ENCODE results near the gene KRT5.

Gene KRT5

GRCh38 chr12:52542785-52543318, 22.7 kb upstream of the KRT5 start:
- H3K27me3 ChIP-seq (ENCODE audit: insufficient read depth, poor library complexity, severe bottlenecking) = no peaks in the 10 kb centered on the region
- no peak overlapping the region for H3K4me3 ChIP-seq (replicated peaks; ENCODE audit: insufficient read depth, low read length)
- TF ChIP-seq POLR2AphosphoS5 (IDR thresholded peaks at IDR 0.05; ENCODE audit: low read depth) = no peak
- no peak for TF ChIP-seq GABPA (IDR thresholded peaks at IDR 0.05; ENCODE audit: low read depth)
- TF ChIP-seq, protein P1, sequence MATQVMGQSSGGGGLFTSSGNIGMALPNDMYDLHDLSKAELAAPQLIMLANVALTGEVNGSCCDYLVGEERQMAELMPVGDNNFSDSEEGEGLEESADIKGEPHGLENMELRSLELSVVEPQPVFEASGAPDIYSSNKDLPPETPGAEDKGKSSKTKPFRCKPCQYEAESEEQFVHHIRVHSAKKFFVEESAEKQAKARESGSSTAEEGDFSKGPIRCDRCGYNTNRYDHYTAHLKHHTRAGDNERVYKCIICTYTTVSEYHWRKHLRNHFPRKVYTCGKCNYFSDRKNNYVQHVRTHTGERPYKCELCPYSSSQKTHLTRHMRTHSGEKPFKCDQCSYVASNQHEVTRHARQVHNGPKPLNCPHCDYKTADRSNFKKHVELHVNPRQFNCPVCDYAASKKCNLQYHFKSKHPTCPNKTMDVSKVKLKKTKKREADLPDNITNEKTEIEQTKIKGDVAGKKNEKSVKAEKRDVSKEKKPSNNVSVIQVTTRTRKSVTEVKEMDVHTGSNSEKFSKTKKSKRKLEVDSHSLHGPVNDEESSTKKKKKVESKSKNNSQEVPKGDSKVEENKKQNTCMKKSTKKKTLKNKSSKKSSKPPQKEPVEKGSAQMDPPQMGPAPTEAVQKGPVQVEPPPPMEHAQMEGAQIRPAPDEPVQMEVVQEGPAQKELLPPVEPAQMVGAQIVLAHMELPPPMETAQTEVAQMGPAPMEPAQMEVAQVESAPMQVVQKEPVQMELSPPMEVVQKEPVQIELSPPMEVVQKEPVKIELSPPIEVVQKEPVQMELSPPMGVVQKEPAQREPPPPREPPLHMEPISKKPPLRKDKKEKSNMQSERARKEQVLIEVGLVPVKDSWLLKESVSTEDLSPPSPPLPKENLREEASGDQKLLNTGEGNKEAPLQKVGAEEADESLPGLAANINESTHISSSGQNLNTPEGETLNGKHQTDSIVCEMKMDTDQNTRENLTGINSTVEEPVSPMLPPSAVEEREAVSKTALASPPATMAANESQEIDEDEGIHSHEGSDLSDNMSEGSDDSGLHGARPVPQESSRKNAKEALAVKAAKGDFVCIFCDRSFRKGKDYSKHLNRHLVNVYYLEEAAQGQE (IDR thresholded peaks at IDR 0.05; ENCODE audit: insufficient replicate concordance, low read depth) = no peak
- no peak for TF ChIP-seq SPI1 (IDR thresholded peaks at IDR 0.05; ENCODE audit: borderline replicate concordance, low read depth)
- no peak for TF ChIP-seq CTCF (IDR thresholded peaks at IDR 0.05; ENCODE audit: insufficient read depth, low read length)
- no peak overlapping the region for H3K27ac ChIP-seq (replicated peaks)
- no peak for DNase-seq (ENCODE audit: low read depth in 1 of 2, low spot score in 1 of 2)

- TF ChIP-seq GABPA (IDR thresholded peaks at IDR 0.05; ENCODE audit: low read depth) = no peak
- no peak for TF ChIP-seq CTCF (IDR thresholded peaks at IDR 0.05; ENCODE audit: insufficient read depth, low read length)
- TF ChIP-seq POLR2AphosphoS5 (IDR thresholded peaks at IDR 0.05; ENCODE audit: low read depth) = no peak
- no peak for TF ChIP-seq SPI1 (IDR thresholded peaks at IDR 0.05; ENCODE audit: borderline replicate concordance, low read depth)
- TF ChIP-seq, protein P1 (IDR thresholded peaks at IDR 0.05; ENCODE audit: insufficient replicate concordance, low read depth) = no peak
- DNase-seq (ENCODE audit: low read depth in 1 of 2, low spot score in 1 of 2) = no peak
- Histone ChIP-seq H3K27ac (replicated peaks) (no peak overlapping the region), H3K27me3 (ENCODE audit: insufficient read depth, poor library complexity, severe bottlenecking) (no peaks in the 10 kb centered on the region), H3K4me3 (replicated peaks; ENCODE audit: insufficient read depth, low read length) (no peak overlapping the region)
Observed at GRCh38 chr12:52542157-52542556, 22.0 kb upstream of the KRT5 start.

- DNase-seq (ENCODE audit: low read depth in 1 of 2, low spot score in 1 of 2) = no peak
- TF ChIP-seq GABPA (IDR thresholded peaks at IDR 0.05; ENCODE audit: low read depth) (no peak), CTCF (IDR thresholded peaks at IDR 0.05; ENCODE audit: insufficient read depth, low read length) (no peak), SPI1 (IDR thresholded peaks at IDR 0.05; ENCODE audit: borderline replicate concordance, low read depth) (no peak), POLR2AphosphoS5 (IDR thresholded peaks at IDR 0.05; ENCODE audit: low read depth) (no peak)
- TF ChIP-seq, protein P1 (IDR thresholded peaks at IDR 0.05; ENCODE audit: insufficient replicate concordance, low read depth) = no peak
- no peak overlapping the region for H3K27ac ChIP-seq (replicated peaks)
- H3K4me3 ChIP-seq (replicated peaks; ENCODE audit: insufficient read depth, low read length) = no peak overlapping the region
- H3K27me3 ChIP-seq (ENCODE audit: insufficient read depth, poor library complexity, severe bottlenecking) = no peaks in the 10 kb centered on the region
Observed at GRCh38 chr12:52541709-52542108, 21.5 kb upstream of the KRT5 start.

Data from HL-60 (cell line).